Esophagus muscularis mucosa (tissue), 4 donors: Measurements from ENCODE around the gene NR5A2.

ENCODE experiments used
- EP300 ChIP-seq: sonication (generic); formaldehyde crosslinking; IDR thresholded peaks from one replicate; pipeline ENCODE4 v1.6.1; 2017; ENCODE audit warnings: antibody characterized with exemption
- POLR2A ChIP-seq: fragments of 450-650 bp; IDR thresholded peaks from one replicate; pipeline ENCODE4 v1.6.1; 2017; ENCODE audit warnings: antibody characterized with exemption, moderate library complexity, mild to moderate bottlenecking, low read depth
- POLR2AphosphoS5 ChIP-seq, 2 donors: sonication (generic); formaldehyde crosslinking; IDR thresholded peaks; one replicate each; pipeline ENCODE4 v1.6.1; 2017; ENCODE audit warnings: antibody characterized with exemption in 2 of 2
- TF ChIP-seq, protein P1 (sequence below), 3 experiments: fragments of 200-600 bp in 2 of 3; fragments of 450-650 bp in 1 of 3; sonication (generic) in 2 of 3; IDR thresholded peaks; one replicate each; pipeline ENCODE4 v1.5.1; 2017 to 2019; ENCODE audit warnings: antibody characterized with exemption in 3 of 3, mild to moderate bottlenecking in 2 of 3, moderate library complexity in 1 of 3

GRCh38 chr1:200205216-200205995 is 177.9 kb downstream of the NR5A2 start:
- TF ChIP-seq, protein P1, sequence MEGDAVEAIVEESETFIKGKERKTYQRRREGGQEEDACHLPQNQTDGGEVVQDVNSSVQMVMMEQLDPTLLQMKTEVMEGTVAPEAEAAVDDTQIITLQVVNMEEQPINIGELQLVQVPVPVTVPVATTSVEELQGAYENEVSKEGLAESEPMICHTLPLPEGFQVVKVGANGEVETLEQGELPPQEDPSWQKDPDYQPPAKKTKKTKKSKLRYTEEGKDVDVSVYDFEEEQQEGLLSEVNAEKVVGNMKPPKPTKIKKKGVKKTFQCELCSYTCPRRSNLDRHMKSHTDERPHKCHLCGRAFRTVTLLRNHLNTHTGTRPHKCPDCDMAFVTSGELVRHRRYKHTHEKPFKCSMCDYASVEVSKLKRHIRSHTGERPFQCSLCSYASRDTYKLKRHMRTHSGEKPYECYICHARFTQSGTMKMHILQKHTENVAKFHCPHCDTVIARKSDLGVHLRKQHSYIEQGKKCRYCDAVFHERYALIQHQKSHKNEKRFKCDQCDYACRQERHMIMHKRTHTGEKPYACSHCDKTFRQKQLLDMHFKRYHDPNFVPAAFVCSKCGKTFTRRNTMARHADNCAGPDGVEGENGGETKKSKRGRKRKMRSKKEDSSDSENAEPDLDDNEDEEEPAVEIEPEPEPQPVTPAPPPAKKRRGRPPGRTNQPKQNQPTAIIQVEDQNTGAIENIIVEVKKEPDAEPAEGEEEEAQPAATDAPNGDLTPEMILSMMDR (IDR thresholded peaks at IDR 0.05), result no peak
- TF ChIP-seq POLR2AphosphoS5 (IDR thresholded peaks at IDR 0.05) (no peak), POLR2A (no peak), EP300 (no peak)
